Stimulated activated CD4-positive, alpha-beta T cell treated with anti-CD3 and anti-CD28 coated beads, Interleukin-12 subunit alpha, Interleukin-12 subunit beta, amount 100 ng/mL, for 4 hours (primary cell): ENCODE results near the gene OR8B3.

Experiments
- DNase-seq: peaks from one replicate; pipeline ENCODE4 v3.0.0-alpha.2; 2020

The OR8B3 gene

DNA sequence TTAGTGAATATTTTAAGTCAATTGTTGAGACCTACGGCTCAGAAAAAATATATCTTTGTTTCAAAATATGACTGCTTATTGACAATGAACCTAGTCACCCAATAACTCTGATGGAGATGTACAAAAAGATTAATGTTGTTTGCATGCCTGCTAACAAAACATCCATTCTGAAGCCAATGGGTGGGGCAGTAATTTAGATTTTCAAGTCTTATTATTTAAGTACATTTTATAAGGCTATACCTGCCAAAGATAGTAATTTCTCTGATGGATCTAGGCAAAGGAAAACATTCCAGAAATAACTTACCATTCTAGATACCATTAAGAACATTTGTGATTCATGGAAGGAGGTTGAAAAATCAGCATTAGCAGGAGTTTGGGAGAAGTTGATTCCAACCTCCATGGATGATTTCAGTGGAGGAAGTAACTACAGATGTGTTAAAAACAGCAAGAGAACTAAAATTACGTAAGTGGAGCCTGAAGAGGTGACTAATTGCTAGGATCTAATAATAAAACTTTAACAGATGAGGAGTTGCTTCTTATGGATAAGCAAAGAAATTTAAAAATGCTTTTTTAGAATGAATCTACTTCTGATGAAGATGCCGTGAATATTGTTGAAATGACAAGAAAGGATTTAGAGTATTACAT, 52.4 kb downstream of the OR8B3 start:
- DNase-seq, result no peak
